Mucosa of stomach (tissue), 1 donor: ENCODE results near the gene SPATA6L.

ENCODE experiments used
- H3K27me3 ChIP-seq: one replicate; pipeline ENCODE4 v1.7.0; 2013; ENCODE audit warnings: mild to moderate bottlenecking, low read length; ENCODE audit not compliant: control insufficient read depth, insufficient read depth
- H3K36me3 ChIP-seq: one replicate; pipeline ENCODE4 v1.7.0; 2013; ENCODE audit warnings: low read length; ENCODE audit not compliant: control insufficient read depth, insufficient read depth
- H3K4me1 ChIP-seq: one replicate; pipeline ENCODE4 v1.7.0; 2013; ENCODE audit warnings: mild to moderate bottlenecking, low read length; ENCODE audit not compliant: control insufficient read depth, insufficient read depth
- H3K4me3 ChIP-seq: one replicate; pipeline ENCODE4 v1.7.0; 2013; ENCODE audit warnings: low read length
- H3K9ac ChIP-seq: one replicate; pipeline ENCODE4 v1.7.0; 2013; ENCODE audit warnings: mild to moderate bottlenecking, low read length, moderate library complexity
- H3K9me3 ChIP-seq: one replicate; pipeline ENCODE4 v1.7.0; 2013; ENCODE audit warnings: mild to moderate bottlenecking, low read length, moderate library complexity; ENCODE audit not compliant: control insufficient read depth
- donor health status: Pancreatic carcinoma.

SPATA6L gene

DNA sequence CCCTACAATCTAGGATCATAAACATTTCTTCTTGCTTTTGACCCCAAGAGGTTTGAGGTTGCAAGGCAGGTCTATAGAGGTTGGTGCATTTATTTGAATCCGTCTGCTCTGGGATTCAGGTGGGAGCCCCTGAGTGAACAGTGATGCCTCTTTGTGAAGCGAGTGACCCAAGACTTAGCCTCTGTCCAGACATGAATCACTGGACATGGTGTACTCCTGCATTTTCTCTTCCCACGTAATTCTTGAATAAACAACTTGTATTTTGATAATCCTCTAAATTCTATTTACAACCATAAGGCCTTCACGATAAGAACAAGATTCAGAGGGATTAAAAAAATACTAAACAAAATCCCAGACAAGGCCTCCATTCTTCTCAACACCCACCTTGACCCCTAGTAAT, 71.7 kb downstream of the SPATA6L start:
- Histone ChIP-seq H3K27me3 (no peaks in the 10 kb centered on the region), H3K9me3 (no peaks in the 10 kb centered on the region), H3K4me3 (no peak overlapping the region), H3K9ac (no peak overlapping the region), H3K4me1 (no peaks in the 10 kb centered on the region), H3K36me3 (no peaks in the 10 kb centered on the region)

DNA sequence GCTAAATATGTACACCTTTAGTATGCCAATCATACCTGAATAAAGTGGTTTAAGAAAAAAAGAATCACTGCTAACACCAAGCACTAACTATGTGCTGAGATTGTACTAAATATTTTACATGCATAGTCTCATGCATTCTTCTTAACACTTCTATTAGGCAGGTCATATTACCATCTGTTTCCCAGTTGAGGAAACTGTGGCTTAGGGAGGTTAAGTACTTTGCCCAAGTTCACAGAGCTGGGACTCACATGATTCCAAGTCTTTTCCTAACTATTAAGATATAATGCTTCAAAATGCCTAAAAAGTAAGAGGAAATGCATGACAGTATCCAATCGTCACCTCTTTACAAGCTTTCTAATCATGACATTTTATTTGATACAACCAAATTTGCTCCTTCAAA, 73.4 kb downstream of the SPATA6L start:
- no peak overlapping the region for H3K9ac ChIP-seq
- H3K9me3 ChIP-seq: no peaks in the 10 kb centered on the region
- no peaks in the 10 kb centered on the region for H3K27me3 ChIP-seq
- no peaks in the 10 kb centered on the region for H3K4me1 ChIP-seq
- H3K4me3 ChIP-seq: no peak overlapping the region
- H3K36me3 ChIP-seq: no peaks in the 10 kb centered on the region

DNA sequence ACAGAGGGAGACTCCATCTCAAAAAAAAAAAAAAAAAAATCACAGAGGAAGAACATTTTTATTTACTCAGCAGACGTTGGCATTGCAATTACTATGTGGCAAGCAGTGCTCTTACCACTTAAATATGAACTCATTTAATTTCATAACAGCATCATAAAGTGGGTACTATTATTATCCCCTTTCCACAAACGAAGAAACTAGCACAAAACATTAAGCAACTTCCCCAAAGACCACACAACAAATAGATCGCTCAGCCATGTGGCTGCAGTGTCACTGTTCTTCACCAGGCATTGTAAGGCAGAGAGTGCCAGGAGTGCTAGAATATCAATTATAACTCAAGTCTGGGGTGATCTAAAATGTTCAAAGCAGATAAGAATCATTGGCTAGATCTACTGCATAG, 74.0 kb downstream of the SPATA6L start:
- Histone ChIP-seq H3K36me3 (no peaks in the 10 kb centered on the region), H3K4me1 (no peaks in the 10 kb centered on the region), H3K4me3 (no peak overlapping the region)

DNA sequence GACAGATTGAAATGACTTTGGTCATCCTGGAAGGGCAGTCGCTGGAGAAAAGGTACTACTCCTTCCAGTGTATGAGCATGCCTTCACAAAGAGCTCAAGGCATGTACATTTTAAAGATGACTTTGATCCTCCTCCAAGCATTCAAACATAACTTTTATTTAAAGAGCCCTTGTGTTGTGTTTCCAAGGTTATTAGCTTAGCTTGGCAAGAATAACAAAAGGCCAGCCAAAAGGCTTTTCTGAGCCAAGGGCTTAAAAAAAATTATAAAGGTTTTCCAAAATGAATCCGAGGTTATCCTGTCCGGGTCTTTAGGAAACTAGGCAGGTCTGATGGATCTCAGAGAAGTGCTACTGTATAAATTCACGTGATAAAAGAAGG, 75.2 kb downstream of the SPATA6L start:
- H3K4me1 ChIP-seq: no peaks in the 10 kb centered on the region
- H3K4me3 ChIP-seq: no peak overlapping the region
- no peaks in the 10 kb centered on the region for H3K27me3 ChIP-seq
- H3K9ac ChIP-seq: no peak overlapping the region
- no peaks in the 10 kb centered on the region for H3K9me3 ChIP-seq
- H3K36me3 ChIP-seq: no peaks in the 10 kb centered on the region

More for the DNA sequence above, 74.0 kb downstream of the SPATA6L start:
- Histone ChIP-seq H3K27me3 (no peaks in the 10 kb centered on the region), H3K9ac (no peak overlapping the region), H3K9me3 (no peaks in the 10 kb centered on the region)

DNA sequence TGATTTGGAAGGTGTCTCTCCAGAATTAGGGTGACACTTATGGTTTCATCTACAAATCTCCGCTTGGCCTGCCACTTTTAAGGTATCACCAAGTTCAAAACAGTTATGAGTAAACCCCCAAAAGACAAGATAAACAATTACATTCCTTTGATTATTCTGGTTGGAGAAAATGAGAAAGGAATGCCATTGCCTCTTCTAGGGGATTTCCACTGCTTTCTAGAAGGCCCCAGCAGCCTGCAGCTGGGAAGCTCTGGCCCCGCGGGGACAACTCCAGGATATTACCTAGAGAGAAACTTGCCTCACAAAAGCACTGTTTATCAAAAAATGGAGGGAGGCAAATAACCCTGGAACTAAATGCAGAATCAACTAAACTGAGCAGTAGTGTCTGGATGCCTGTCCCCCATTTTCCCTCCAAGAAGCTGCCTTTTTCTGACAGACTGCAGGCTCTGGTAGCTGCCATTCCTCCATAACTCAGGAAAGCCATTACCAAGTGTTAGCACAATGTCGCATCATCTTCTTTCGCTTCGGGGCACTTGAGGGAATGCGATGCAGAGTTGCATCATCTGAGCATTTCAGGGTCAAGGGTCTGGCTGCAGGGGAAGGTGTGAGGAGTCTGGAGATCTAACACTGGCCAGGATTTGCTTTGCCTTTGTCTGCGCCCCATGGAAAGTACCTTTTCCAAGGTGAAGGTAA, 75.7 kb downstream of the SPATA6L start:
- Histone ChIP-seq H3K9me3 (no peaks in the 10 kb centered on the region), H3K4me3 (no peak overlapping the region), H3K4me1 (no peaks in the 10 kb centered on the region), H3K27me3 (no peaks in the 10 kb centered on the region), H3K36me3 (no peaks in the 10 kb centered on the region), H3K9ac (no peak overlapping the region)

DNA sequence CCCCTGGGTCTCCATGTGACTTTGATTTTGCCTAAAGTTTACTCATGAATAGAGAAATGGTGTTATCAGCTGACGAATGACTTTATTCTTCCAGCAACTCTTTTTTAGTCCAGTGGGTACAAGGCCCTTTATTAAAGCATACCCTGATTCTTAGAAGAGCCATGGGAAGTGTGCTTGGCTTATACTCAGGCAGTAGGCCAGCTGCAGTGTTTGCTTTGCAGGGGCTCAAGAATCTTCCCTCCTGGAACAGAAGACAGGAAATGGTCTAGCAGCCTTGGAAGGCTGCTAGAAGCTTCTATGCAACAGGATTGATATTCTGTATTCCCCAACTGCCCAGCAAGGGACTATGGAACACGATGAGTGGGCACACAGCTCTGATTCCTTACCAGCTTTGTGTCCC, 77.6 kb downstream of the SPATA6L start:
- Histone ChIP-seq H3K9ac (no peak overlapping the region), H3K27me3 (no peaks in the 10 kb centered on the region), H3K9me3 (no peaks in the 10 kb centered on the region), H3K4me3 (no peak overlapping the region), H3K4me1 (no peaks in the 10 kb centered on the region), H3K36me3 (no peaks in the 10 kb centered on the region)

DNA sequence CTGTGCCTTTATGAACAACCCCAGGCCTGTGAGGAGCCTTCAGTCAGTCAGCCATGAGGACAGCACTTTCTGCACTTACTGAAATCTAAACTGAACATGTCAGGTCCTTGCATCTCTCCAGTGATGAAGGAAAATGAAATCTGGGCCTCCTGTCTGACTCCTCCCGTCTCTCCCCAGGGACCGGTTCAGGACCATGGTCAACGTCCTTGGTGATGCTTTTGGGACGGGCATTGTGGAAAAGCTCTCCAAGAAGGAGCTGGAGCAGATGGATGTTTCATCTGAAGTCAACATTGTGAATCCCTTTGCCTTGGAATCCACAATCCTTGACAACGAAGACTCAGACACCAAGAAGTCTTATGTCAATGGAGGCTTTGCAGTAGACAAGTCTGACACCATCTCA, 81.1 kb downstream of the SPATA6L start:
- Histone ChIP-seq H3K4me3 (no peak overlapping the region), H3K9ac (no peak overlapping the region), H3K9me3 (no peaks in the 10 kb centered on the region), H3K4me1 (no peaks in the 10 kb centered on the region), H3K36me3 (no peaks in the 10 kb centered on the region), H3K27me3 (no peaks in the 10 kb centered on the region)

DNA sequence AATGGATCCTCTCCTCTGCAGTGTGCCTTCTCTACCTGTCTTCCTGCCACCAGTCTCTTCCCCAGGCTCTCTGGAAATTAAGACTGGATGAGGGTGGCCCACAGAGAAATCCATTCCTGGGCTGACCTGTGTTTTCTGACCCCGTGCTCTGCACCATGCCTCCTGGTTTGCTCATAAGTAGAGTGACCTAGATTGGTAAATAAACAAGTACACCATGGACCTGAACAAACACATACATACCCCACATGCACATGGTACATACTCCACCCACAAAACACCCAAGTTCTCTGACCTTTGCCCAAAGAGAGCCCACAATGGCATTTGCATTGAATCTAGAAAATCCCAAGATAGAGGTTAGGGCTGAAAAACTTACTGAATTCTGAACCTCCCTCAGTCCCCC, 81.6 kb downstream of the SPATA6L start:
- Histone ChIP-seq H3K9me3 (no peaks in the 10 kb centered on the region), H3K27me3 (no peaks in the 10 kb centered on the region), H3K4me1 (no peaks in the 10 kb centered on the region), H3K36me3 (no peaks in the 10 kb centered on the region), H3K9ac (no peak overlapping the region), H3K4me3 (no peak overlapping the region)

DNA sequence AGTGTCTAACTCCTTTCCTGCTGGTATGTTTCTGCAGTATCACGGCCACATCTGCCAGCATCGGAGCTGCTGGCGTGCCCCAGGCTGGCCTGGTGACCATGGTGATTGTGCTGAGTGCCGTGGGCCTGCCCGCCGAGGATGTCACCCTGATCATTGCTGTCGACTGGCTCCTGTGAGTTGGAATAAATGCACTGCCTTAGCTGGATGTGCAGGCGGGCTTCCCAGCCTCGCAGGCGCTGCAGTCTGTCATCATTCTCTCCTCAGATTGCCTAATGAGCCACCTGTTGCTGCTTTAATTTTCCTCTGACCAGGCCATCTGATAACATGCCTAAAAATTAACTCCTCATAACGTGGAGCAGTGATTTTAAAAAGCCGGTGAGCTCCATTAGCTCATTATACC, 83.3 kb downstream of the SPATA6L start:
- H3K4me1 ChIP-seq: no peaks in the 10 kb centered on the region
- no peak overlapping the region for H3K9ac ChIP-seq
- H3K36me3 ChIP-seq: no peaks in the 10 kb centered on the region
- H3K9me3 ChIP-seq: no peaks in the 10 kb centered on the region
- no peaks in the 10 kb centered on the region for H3K27me3 ChIP-seq
- no peak overlapping the region for H3K4me3 ChIP-seq

DNA sequence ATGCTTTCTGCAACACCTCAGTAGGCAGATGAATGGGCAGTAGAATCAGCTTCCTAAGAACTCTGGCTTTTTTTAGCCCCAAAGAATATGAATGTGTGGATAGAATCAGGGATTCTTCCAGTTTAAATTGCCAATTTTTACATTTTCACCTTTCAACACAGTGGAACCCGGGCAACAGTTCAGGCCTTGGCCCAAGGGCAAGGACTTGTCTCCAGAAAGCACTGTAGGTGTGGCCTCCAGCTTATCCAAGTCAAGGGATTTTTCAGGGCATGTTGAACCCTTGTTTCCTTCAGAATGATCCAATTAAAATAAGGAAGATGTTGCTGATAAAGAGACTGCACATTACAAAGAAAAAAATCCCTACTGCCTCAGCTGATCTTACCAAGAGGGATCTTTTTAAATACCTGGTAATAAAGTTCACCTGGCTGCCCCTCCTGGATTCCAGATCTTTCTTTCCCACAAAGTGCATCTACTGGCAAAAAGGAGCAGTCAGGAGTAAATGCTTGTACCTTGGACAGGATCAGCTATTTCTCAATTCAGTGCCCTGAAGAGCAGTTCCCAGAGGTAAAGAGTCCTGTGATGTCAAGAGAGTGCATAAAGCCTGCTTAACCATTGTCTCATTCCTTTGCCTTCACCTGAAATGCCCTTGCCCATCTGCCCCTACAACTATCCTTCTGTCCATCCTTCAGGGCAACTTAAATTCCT, 84.3 kb downstream of the SPATA6L start:
- no peak overlapping the region for H3K4me3 ChIP-seq
- H3K9ac ChIP-seq: no peak overlapping the region
- H3K27me3 ChIP-seq: no peaks in the 10 kb centered on the region
- H3K4me1 ChIP-seq: no peaks in the 10 kb centered on the region
- no peaks in the 10 kb centered on the region for H3K9me3 ChIP-seq
- H3K36me3 ChIP-seq: no peaks in the 10 kb centered on the region

DNA sequence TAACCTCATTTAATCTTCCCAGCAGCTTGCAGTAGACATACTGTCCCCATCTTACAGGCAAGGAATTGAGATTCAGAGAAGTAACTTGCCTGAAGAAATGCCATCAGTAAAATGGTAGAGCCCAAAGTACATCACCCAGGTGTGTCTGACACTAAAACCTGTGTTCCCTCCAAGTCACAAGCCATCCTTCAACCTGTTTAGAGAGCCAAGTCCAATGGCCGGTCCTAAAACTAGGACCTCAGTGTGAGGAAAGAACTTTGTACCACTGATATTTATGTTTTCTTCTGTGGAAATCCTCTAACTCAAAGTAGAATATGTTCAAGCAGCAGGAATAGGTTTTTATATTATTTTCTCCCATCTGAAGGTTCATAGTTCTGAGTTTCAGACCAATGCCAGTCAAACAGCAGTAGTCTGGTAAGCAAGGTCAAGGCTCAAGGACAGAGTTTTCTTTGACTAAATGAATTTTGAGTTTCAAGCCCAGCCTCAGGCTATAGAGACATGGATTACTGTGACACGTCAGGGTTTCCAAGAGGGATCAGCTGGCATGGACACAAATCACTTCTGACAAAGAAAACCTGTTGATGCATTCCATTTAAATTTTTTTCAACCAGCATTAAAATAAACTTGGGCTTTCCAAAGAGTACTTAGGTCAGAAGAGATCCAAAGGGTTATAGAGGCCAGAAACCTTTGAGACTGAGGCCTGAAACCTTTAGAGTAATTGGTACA, 85.1 kb downstream of the SPATA6L start:
- Histone ChIP-seq H3K4me3 (no peak overlapping the region), H3K9me3 (no peaks in the 10 kb centered on the region), H3K27me3 (no peaks in the 10 kb centered on the region), H3K4me1 (no peaks in the 10 kb centered on the region), H3K36me3 (no peaks in the 10 kb centered on the region), H3K9ac (no peak overlapping the region)

DNA sequence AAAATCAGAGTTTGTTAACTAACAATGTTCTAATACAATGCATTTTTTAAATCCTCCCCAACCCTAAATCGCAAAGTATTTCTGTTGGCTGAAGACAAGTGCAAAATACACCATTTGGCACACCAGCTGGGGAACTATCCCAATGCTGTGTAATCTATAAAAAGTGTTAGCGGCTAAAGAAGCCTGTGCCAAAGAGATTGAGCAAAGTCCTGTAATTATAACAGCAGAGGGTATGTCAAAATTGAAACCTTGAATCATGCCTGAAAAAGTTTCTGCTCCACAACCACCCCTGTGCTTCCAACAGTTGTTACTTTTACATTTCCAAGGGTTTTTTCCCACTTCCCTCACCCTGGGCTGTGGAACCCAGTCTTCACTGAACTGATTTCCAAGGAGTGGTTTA, 87.3 kb downstream of the SPATA6L start:
- H3K4me3 ChIP-seq: no peak overlapping the region
- H3K9me3 ChIP-seq: no peaks in the 10 kb centered on the region
- H3K4me1 ChIP-seq: no peaks in the 10 kb centered on the region
- H3K9ac ChIP-seq: no peak overlapping the region
- no peaks in the 10 kb centered on the region for H3K36me3 ChIP-seq
- H3K27me3 ChIP-seq: no peaks in the 10 kb centered on the region
